ENCODE measurements around the gene PLK5.
"Not testable (repeated sequence)": the region's sequence is repeated elsewhere in the genome, so short reads cannot be mapped to it uniquely, and the experiment has no call there.

PLK5 gene

DNA sequence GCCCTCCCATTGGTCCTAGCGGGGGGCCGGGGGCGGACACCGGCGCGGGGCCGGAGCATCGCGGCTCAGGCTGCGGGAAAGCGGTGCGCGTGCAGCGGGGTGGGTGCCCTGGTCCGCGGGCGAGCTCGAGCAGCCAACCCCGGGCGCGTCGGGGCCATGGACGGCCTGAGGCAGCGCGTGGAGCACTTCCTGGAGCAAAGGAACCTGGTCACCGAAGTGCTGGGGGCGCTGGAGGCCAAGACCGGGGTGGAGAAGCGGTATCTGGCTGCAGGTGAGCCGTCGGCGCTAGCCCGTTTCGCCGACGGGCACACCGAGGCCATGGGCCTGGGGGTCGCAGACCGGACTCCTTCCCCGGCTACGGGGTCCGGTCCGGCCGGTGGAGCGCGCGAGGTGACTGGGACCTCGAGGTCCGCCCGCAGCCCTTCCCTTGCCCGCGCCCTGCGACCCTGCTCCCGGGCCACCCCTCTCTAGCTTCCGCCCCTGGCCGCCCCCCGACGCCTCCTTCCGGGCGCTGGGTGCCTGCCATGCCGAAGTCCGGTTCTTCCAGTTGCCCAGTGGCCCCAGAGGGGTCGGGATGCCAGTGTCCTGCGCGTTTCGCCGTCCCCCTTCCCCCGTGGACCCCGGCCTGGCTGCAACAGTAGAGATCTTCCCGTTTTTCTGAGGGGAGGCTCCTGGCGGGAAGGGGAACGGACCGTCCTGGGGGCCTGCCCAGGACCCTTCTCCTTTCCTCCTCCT is 32.6 kb upstream of the PLK5 start, which contains the start of gene REEP6:
Gene REEP6 (plus strand): TSS at position 68 of the 735 bp plus-strand sequence. CDS start 89 bp downstream, at position 157.
- DNase-seq: no peak

DNA sequence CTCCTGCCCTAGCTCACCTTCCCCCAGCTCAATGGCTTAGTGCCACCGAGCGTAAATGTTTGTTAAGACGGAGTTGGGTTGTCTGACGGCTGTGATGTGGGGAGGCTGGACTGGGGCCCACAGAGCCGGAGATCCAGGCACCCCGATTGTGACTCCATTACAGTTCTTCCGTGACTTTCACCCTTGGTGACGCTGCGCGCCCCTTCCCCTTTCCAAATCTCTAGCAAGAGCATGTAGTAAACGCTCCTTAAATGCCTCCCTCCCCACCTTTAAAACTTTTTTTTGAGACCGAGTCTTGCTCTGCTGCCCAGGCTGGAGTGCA is 32.1 kb upstream of the PLK5 start:
- DNase-seq: no peak

GRCh38 chr19:1492474-1493006 is 31.3 kb upstream of the PLK5 start:
- no peak for DNase-seq

DNA sequence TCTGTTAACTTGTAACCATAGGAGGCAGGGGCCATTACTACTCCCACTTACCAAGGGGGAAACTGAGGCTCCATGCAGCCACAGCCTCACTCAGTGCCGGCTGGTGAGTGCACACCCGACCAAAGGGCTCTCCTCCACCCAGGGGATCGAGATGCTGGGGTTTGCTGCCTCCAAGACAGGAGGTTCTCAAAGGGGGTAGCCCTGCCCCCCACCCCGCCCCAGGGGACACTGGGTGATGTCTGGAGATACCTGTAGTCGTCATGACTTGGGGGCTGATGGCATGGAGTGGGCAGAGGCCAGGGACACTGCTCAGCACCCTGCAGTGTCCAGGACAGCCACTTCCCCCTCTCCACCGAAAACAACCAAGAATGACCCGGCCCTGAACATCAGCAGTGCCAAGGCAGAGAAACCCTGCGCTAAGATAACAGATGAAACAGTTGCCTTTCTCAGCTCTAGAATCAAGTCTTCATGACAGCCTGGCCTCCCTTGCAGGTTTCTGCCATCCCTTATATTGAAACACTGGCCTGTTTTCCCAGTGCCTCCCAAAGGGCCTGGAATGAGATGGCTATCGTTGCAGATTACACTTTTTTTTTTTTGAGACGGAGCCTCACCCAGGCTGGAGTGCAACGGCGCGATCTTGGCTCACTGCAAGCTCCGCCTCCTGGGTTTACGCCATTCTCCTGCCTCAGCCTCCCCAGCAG is 29.6 kb upstream of the PLK5 start:
- no peak for DNase-seq

DNA sequence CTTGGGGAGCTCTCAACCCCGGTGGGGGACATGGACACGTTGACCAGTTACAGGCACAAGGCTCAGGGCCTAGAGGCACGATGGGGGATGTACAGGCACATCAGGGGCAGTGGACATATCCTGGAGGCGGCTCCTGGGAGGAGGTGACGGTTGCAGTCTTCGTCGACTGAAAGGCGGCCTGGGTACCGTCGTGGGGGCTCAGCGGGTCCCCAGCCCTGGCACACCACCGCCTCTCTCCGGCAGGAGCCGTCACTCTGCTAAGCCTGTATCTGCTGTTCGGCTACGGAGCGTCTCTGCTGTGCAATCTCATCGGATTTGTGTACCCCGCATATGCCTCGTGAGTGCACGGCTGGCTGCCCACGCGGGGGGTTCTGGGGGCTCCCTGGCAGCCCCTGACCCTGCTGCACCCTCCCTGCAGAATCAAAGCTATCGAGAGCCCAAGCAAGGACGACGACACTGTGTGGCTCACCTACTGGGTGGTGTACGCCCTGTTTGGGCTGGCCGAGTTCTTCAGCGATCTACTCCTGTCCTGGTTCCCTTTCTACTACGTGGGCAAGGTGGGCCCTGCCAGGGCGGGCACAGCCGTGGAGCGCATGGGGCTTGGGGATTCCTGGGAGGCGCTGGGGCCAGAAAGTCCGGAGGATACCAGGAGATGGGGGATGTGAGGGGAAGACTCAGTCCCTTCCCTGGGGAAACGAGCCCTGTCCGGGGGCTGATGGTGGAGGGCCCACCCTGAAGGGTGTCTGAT is 28.7 kb upstream of the PLK5 start:
- no peak for DNase-seq

DNA sequence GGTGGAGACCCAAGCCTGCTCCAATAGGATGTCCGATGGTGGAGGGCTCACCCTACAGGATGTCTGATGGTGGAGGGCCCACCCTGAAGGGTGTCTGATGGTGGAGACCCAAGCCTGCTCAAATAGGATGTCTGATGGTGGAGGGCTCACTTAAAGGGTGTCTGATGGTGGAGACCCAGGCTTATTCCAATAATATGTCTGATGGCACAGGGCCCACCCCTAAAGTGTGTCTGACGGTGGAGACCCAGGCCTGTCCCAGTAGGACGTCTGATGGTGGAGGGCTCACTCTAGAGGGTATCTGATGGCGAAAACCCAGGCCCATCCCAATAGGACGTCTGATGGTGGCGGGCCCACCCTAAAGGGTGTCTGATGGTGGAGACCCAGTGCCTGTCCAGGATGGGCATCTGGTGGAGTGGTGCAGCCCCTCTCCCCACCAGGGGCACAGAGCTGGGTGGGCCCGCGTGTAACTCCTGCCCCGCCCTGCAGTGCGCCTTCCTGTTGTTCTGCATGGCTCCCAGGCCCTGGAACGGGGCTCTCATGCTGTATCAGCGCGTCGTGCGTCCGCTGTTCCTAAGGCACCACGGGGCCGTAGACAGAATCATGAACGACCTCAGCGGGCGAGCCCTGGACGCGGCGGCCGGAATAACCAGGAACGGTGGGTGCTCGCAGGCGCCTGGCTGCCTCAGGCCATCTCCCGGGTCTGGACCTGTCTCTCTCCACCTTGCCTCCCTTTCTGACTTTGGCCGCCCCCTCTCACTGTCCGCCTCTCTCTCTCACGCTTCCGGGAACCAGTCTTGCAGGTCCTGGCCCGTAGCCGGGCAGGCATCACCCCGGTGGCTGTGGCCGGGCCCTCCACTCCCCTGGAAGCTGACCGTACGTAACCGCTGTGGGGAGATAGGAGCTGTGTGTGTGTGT is 27.8 kb upstream of the PLK5 start:
- DNase-seq: no peak

DNA sequence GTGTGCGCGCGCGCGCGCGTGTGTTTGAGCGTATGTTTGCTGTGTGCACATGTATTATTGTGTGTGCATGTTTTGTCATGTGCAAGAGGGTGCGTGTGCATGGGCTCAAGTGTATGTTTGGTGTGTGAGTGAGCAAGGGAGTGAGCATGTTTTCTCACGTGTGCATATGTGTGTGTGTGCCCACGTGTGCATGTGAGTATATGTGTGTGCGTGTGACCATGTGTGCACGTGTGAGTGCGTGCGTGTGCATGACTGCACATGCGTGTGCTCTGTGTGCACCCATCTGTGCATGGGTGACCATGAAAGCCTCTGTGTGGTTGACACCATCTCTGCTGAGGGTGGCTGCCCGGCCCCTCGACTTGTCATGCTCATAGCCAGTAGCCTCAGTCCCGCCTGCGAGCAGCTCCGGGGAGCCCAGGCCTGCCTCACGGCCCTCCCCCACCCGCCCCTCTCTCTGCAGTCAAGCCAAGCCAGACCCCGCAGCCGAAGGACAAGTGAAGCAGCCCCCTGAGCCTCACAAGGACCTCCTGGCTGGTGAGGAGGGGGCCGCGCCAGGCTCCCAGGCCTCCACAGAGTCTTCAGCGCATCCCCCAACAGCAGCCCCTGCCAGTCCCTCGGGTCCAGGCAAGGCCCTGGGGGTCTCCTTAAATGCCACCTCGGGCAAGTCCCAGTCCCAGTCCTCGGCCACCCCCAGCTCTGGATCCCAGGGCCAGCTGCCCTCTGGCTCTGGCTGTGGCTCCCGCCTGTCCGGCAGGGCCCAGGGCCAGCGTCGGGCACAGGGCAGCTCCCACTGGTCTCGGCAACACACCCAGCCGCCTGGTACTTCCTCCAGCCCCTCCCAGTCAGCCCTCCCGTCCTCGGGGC is 26.9 kb upstream of the PLK5 start:
- DNase-seq: no peak

DNA sequence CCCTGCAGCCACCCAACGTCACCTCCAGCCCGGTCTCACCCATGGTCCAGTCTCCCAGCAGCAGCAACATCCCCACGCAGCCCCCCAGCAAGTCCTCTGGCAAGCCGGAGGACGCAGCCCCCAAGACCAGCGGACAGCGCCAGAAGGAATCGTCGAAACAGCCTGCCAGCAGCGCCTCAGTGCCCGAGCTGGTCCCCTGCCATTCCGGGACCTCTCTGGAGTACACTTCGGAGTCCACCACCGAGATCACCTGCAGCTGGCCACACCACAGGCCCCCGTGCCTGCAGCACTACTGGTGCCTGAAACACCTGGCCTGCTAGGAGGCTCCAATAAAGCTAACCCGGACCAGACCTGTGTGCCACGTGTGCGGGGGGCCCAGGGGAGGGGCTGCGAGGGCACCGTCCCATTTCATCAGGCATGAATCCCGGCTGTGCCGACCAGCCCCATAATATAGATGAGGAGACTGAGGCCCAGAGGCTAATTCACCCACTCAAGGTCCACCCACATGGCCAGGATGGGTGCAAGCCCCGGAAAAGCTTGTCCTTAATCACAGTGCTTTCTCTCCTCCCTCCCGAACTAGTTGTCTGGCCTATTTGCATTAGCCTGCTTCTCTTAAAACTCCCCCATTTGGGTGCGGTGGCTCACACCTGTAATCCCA is 26.2 kb upstream of the PLK5 start:
- no peak for DNase-seq

DNA sequence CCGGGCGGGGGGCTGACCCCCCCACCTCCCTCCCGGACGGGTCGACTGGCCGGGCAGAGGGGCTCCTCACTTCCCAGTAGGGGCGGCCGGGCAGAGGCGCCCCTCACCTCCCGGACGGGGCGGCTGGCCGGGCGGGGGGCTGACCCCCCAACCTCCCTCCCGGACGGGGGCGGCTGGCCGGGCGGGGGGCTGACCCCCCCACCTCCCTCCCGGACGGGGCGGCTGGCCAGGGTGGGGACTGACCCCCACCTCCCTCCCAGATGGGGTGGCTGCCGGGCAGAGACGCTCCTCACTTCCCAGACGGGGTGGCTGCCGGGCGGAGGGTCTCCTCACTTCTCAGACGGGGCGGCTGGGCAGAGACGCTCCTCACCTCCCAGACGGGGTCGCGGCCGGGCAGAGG is 24.6 kb upstream of the PLK5 start:
- not testable (repeated sequence) for DNase-seq

DNA sequence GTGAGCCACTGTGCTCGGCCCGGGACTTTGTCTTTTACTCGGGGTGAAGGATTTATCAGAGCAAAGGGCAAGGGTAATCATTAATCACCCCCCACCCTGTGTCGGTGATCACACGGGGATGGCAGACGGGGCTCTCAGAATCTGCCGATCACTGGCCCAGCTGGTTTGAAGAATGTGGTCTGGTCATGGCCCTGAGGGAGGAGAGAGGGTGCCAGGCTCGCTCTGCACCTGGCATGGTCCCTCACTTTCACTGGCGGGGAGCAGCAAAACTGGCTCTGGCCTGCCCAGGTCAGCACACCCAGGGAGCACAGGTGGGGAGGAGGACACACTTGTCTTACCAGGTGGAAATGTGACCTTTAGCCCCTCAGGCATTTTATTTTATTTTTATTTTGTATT is 22.7 kb upstream of the PLK5 start:
- DNase-seq: no peak

DNA sequence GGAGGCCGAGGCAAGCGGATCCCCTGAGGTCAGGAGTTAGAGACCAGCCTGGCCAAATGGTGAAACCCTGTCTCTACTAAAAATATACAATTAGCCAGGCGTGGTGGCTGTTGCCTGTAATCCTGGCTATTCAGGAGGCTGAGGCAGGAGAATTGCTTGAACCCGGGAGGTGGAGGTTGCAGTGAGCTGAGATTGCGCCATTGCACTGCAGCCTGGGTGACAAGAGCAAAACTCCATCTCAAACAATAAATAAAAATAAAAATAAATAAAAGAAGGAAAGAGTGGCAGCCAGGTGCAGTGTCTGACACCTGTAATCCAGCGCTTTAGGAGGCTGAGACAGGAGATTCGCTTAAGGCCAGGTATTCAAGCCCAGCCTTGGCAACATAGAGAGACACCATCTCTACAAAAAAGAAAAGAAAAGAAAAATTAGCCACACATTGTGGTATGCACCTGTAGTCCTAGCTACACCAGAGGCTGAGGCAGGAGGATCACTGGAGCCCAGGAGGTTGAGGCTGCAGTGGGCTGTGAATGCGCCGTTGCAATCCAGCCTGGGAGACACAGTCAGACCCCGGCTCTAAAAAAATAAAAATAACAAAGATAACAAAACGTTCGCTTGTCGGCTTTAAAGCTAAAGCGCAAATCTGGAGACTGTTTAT is 21.3 kb upstream of the PLK5 start:
- no peak for DNase-seq

DNA sequence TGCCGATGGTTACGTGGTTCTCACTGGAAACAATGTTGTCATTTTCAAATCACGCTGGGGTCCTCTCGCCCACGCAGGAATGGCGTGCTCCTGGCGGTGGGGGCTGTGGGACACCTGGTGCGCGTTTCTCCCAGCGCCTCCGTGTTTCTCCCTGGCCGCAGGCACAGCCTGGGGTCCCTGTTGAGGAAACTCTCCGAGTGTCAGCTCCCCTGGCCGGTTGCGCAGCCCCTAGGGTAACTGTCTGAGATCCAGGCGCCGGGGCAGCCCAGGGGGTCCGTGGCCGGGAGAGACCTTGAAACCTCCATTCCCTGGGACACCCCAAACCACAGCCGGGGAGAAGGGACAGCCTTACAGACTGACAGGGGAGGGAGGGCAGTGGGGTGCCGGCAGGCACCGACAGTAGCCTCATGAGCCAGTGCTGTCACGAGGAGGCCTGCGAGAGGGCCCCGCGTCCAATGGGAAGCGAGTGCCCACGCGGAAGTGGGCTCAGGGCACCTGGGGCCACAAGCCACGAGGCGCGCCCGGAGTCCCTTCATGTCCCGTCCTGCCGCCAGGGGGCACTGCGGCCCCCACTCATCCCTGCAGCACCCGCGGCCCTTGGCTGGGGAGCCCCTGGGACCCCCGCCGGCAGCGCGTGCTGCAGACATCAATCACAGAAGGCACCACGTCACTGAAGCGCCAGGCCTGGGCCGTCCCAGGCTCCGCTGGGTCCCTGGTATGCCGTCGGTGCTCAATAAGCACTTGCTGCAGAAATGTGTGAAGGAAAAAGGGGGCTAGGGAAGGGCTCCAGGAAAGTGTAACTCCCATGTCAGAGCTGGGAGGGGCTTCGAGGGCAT is 20.6 kb upstream of the PLK5 start:
- DNase-seq: peak in 31 of 56 donors; percentile 8 to 79 (median 30)

DNA sequence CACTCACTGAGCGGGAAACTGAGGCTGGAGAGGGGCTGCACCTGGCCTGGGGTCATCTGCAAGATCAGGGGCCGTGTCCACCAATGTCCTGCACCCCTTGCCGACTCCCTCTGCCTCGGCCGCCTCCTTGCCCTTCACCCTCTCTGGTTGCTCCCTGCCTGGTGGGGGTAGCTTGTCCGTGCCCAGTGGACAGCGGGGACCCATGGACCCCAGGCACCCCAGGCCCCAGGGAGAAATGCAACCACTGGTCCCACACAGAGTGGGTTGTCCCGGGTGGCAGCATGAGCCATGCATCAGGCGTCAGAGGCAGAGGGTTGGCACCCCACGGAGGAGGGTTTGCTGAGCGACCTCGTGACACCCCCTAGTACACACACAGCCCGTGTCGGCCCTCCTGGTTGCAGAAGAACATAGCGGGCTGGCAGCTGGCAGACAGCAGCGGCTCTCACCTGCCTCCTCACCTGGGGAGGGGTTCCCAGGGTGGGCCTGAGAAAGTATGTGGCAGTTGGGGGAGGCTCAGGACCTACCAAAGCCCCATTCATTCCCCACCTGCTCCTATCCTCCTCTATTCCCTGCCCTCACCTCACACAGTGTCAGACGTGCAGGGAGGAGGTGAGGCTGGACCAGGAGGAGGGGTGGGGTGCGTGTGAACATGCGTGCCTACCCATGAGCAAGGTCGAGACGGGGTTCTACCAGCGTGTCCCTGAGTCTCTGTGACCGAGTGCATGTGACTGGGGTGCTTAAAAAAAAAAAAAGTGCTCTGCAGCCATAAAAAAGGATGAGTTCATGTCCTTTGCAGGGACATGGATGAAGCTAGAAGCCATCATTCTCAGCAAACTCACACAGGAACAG is 19.7 kb upstream of the PLK5 start:
- DNase-seq: no peak

GRCh38 chr19:1505012-1505411 is 18.9 kb upstream of the PLK5 start:
- DNase-seq: no peak

GRCh38 chr19:1505991-1506881 is 17.6 kb upstream of the PLK5 start:
- DNase-seq: no peak

- peak in 1 of 56 donors; percentile 27 for DNase-seq
These were observed 16.7 kb upstream of the PLK5 start for GRCh38 chr19:1507192-1507660.

All from amygdala (tissue), 56 donors.